ENCODE results near the gene TLE4.
"Not testable (repeated sequence)": the region's sequence is repeated elsewhere in the genome, so short reads cannot be mapped to it uniquely, and the experiment has no call there.

TLE4 gene

DNA sequence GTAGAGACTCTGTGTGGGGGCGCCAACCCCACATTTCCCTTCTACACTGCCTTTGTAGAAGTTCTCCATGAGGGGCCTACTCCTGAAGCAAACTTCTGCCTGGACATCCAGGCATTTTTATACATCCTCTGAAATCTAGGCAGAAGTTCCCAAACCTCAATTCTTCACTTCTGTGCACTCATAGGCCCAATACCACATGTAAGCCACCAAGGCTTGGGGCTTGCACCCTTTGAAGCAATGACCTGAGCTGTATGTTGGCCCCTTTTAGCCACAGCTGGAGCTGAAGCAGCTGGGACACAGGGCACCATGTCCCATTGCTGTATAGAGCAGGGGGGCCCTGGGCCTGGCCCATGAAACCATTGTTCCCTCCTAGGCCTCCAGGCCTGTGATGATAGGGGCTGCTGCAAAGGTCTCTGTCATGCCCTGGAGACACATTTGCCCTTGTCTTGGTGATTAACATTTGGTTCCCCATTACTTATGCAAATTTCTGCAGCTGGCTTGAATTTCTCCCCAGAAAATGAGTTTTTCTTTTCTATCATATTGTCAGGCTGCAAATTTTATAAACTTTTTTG lies 180.2 kb downstream of the TLE4 start:
- not testable (repeated sequence) for DNase-seq

DNA sequence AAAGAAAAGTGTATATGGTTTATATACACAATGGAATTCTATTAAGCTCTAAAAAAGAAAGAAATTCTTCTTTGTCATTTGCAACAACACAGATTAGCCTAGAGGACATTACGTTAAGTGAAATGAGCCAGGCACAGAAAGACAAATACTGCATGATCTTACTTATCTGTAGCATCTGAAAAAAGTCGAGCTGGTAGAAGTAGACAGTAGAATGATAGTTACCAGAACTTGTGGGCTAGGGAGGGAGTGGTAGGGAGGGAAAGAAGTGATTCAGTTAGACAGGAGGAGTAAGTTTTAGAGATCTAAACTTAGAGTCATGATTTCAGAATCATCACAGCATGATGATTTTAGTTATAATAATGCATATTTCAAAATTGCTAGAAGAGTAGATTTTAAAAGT lies 184.6 kb downstream of the TLE4 start:
- DNase-seq = no peak

DNA sequence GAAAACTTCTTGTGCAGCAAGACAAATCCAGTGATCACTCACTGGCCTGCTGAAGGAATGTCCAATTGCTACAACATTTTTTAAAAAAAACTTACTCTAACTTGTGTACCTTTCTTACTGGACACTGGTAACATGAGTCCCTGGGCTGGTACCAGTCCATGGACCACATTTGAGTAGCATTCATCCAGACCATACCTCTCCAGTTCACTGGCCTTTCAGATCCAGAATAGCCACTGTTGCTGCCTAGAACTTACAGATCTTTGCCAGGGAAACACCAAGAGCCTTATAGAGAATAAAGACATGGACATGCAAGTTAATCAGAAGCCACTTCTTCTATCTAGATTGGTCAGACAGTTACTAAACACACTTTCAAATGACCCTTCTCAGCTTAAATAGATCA lies 185.3 kb downstream of the TLE4 start:
- DNase-seq = no peak

- DNase-seq = no peak
Measured at GRCh38 chr9:79757881-79758669, 186.3 kb downstream of the TLE4 start.

DNA sequence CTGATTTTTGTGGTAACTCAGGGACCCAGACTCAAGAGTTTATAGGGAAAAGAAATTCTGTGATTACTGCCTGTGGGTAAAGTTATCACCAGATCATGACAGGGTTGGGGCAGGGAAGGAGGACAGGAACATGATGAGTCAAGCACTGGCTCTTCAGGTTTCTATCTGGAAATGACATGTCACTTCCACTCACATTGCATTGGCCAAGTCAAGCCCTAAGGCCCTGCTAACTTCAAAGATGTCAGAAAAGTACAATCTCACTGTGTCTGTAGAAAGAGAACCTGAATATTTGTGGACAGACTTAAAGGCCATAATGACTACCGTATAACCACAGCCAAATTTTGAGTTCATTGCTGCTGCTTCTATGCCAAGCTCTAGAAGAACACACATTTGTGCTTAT lies 187.7 kb downstream of the TLE4 start:
- no peak for DNase-seq

DNA sequence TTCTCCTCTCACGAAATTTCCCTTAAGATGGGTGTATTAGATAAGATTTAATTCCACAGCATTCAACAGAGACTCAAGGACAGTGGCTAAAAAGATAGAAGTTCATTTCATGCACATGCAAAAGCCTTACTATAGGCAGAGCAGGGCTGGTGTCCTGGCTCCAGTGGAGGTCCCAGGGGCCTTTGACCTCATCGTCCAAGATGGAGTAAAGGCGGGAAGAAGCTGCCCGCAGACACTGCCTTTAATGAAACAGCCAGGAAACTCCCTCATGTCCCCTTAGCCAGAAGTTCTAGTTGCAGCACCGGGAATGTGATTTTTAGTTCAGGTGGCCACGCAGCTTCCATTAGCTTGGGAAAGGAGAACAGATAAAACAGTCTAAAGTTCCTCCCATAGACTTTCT lies 190.3 kb downstream of the TLE4 start:
- DNase-seq = no peak

- DNase-seq = no peak
Measured at GRCh38 chr9:79763671-79764285, 192.0 kb downstream of the TLE4 start.

DNA sequence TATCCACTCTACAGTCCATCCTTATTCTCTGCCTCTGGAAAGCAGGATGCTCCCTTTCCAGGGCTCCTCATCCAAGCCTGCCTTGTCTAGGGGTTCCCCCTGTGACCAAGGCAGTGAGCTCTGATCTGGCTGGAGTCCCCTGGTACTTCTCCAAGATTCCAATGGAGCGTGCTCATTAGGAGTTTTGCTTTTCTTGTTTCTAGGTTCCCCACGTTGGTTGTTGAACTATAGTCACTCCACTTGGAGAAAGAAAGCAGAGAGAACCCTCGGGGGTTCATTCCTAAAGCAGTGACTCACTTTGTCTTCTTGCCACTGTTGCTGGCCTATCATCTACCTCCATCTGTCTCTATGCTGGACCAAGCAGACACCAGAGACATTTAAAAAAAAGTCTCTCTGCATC lies 192.6 kb downstream of the TLE4 start:
- DNase-seq = no peak

GRCh38 chr9:79765466-79765865 lies 193.7 kb downstream of the TLE4 start:
- no peak for DNase-seq

DNA sequence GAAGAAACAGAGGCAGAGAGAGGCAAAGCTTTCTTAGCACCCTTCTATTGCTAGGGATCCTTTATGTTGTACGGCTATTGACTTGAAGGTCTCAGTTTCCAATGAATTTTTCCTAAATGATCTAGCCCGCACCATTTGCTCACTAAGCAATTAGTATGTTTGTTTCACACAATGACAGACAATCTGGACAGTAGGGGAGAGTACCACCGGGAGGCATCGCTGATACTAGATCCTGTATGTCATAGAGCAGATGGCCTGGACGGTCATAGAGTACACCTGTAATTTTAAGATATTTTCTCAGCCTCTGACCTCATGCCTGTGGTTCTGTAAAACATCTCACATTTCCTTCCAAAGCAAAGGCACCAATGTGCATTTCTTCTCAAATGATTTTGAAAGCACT lies 194.3 kb downstream of the TLE4 start:
- DNase-seq = no peak

DNA sequence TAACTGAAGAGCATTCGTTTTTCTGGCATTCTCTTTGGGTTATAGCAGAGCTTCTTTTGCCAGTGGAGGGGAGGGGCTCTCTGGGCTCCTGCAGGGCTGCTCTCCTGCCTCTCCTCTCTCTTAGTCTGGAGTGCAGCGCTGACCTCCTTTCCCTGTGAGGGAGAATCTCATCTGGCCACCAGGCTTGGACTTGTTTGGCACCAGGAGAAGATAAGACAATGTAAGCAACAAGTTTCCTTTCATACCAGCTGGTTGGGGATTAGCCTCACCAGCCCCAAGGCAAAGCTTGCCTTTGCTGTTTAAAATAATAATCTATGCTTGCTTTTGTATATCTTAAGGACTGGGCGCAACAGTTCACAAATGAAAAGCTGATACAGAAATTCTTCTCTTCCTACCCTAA lies 196.4 kb downstream of the TLE4 start:
- no peak for DNase-seq

DNA sequence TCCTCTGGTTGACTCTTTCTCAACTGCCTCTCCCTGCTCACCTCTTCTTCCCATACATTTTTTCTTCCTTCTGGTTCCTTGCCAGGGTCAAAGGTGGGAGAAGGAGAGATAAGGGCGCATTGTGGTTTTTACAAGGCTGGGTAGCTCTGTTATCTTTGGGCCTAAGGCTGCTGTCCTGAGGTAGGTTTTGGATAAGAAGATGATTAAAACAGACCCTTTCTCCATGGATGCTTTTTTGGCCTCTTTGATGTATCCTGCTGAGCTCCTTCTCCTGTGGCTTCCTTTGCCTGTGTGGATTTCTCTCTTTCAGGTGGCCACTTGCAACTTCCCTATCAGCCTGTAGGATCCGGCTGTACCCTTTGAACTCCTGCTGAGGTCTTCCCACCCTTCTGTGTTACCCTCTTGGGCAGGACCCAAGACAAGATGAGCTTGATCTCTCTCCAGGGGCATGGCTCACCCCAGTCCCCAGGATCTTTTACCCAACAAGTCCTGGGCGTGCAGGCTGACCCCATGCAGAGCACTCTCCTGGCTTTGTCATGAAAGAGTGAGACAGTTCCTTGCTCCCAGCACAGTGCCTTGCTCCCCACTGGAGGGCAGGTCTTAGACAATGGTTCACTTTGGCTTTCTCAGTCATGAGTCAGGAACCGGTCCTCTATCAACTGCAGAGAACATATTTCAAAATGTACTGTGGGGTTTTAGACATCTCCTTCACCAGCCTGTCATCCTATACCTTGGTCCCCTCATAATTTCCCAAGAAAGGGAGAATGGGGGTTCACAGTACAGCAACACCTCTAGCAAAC lies 197.9 kb downstream of the TLE4 start:
- no peak for DNase-seq

- DNase-seq = no peak
Measured at GRCh38 chr9:79774356-79774755, 202.6 kb downstream of the TLE4 start.

Data from GDM1 (cell line).